VCaP (cell line): ENCODE results near the gene VWF.

Experiments used
- H3K27ac ChIP-seq: fragments of 450-650 bp; 2 replicates; pipeline ENCODE4 v1.5.1; 2017
- TF ChIP-seq, protein P1 (sequence below): fragments of 450-650 bp; conservative IDR thresholded peaks from 2 replicates; pipeline ENCODE4 v1.5.1; 2017; ENCODE audit warnings: mild to moderate bottlenecking, moderate library complexity

VWF gene

GRCh38 chr12:6084969-6085450 lies 39.5 kb downstream of the VWF start:
- TF ChIP-seq, protein P1, sequence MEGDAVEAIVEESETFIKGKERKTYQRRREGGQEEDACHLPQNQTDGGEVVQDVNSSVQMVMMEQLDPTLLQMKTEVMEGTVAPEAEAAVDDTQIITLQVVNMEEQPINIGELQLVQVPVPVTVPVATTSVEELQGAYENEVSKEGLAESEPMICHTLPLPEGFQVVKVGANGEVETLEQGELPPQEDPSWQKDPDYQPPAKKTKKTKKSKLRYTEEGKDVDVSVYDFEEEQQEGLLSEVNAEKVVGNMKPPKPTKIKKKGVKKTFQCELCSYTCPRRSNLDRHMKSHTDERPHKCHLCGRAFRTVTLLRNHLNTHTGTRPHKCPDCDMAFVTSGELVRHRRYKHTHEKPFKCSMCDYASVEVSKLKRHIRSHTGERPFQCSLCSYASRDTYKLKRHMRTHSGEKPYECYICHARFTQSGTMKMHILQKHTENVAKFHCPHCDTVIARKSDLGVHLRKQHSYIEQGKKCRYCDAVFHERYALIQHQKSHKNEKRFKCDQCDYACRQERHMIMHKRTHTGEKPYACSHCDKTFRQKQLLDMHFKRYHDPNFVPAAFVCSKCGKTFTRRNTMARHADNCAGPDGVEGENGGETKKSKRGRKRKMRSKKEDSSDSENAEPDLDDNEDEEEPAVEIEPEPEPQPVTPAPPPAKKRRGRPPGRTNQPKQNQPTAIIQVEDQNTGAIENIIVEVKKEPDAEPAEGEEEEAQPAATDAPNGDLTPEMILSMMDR: no peak
- no peak overlapping the region for H3K27ac ChIP-seq

- no peak overlapping the region for H3K27ac ChIP-seq
- TF ChIP-seq, protein P1: no peak
Measured at GRCh38 chr12:6084261-6084968, 40.1 kb downstream of the VWF start.

DNA sequence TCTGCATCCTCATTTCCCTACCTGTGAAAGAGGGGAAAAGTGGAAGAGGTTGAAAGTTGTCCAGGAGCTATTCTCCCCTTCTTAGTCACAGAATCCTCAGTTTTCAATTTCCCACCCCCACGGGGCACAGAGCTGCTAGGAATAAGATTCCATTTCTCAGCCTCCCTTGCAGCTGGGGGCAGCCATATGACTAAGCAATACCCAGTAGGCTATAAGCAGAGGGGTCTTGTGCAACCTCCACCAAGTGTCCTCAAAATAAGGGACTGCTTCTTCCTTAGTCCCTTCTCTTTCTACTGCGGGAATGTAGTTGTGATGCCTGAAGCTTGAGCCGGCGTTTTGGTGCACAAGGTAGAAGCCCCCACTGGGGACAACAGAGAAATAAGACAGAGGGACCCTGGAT lies 40.9 kb downstream of the VWF start:
- TF ChIP-seq, protein P1: no peak
- no peak overlapping the region for H3K27ac ChIP-seq

DNA sequence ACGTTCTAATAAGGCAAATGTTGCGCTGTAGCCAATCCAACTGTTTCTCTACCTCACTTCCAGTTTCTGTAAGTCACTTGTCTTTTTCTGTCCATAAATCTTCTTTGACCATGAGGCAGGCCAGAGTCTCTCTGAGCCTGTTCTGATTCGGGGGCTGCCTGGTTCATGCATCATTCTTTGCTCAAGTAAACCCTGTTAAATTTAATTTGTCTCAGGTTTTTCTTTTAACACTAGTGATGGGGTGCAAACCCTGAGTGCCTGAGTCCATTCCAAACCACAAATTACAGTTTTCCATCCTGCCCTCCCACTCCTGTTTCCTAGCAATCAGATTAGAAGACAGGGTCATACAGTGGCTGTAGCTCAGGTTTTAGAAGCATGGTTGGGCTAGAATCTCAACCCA lies 41.9 kb downstream of the VWF start:
- TF ChIP-seq, protein P1: no peak
- no peak overlapping the region for H3K27ac ChIP-seq

DNA sequence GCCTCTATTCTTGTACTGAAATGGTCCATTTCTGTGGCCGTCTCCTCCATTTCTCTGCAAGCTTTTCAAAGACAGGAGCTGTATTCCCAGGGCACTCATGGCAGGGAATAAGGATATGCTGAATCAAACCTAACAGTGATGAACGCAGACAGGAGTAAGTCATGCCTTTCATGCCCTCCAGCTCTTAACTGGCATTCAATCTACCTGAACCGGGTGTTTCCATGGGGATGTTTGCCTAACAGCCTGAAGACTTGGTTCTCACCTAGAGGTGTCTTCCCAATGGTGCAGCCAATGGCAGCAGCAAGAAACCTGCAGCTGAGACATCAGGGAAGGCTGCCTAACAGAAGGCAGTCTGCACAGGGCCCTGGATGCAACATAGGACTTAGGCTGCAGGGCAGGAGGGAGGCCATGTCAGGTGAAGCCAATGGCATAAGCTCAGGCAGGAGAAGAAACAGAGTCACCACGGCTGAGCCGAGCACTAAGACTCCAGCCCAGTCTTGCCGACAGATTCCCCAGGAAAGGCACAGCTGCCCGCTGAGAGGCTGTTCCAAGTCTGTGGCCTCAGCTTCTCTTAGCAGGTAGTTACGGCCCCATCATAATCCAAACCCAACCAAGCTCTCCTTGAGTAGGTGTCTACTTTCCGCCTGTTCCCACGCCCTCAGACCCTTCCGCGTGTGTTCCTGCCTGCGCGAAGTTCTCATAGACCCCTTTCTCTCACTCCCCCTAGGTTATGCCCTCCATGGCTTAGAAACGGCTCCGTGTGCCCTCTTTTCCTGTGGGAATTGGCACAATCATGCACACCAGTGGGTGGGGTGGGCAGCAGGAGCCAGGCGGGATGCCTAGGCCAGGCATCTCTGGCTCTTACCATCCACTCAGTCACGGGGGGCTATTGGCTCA lies 44.1 kb downstream of the VWF start:
- TF ChIP-seq, protein P1: no peak
- no peak overlapping the region for H3K27ac ChIP-seq

DNA sequence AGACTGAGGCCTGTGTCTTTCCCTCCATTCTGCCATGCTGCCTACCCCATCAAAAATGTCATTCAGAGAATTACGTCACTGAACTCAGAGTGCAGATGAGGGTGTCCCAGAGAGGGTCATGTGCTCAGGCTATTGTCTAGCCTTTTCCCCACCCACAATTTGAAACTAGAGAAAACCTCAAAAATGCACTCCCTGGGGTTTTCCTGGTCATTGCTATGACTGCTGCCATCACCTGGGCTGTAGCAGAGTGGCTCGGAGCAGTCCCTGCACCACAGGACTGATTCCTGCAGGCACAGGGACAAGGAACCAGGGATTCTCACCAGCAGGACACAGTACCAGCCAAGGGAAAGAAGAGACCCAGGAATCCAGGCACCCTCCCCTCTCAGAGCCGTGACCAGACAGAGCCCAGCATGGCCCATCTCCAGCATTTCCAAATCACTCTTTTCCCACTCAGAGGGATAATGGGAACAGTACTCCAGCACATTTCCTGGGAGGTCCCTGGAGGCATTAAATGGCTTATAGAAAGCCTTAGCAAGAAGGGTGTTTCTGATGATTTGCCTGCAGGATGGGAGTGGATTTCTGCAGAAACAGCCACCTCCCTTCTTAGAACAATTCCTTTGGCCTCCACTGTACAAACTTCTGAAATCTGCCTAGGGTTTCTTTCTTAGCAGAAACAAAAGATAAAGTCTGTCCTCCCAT lies 45.9 kb downstream of the VWF start:
- H3K27ac ChIP-seq: no peak overlapping the region
- TF ChIP-seq, protein P1: no peak

DNA sequence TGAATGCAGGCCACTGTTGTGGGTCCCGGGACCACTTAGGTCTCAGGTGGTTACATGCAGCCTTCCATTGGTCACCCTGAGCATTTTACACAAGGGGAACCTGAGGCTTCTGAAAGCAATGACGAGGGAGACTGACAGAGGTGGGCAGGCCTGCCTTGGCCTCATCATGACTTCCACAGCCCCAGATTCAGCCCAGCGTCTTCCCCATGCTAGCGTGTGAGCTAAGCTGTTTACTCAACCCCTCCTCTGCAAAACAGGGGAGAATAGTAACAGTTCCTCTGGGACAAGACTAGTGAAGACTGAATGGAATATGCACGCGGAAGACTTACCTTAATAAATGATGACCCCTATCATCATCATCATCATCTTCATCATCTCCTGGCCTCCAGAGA lies 46.8 kb downstream of the VWF start:
- TF ChIP-seq, protein P1: no peak
- no peak overlapping the region for H3K27ac ChIP-seq
